Inflammatory macrophage treated with lipopolysaccharide for 4 hours (primary cell): ENCODE data around the gene ARSB.
"Not testable (repeated sequence)": the region's sequence is repeated elsewhere in the genome, so short reads cannot be mapped to it uniquely, and the experiment has no call there.

Source experiments
- DNase-seq: peaks from one replicate; pipeline ENCODE4 v3.0.0-alpha.2; 2020

ARSB gene

DNA sequence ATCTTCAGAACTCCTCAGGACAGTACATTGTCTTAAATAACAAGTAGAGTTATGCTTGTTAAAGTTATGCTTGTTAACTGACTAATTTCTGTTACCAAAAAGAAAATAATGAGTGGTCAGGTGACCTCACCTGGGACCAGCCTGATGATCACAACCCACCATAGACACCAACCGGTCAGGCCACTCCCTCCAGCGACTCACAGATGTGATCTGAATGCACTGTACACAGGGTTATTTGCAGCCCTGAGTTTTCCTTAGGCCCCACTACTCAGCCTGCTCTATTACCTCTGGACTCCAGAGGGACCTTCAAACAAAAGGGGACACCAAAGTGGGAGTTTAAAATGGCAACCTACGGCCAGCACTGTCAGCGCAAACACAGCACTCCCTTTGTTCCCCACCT is 55.3 kb downstream of the ARSB start:
- DNase-seq, result no peak

DNA sequence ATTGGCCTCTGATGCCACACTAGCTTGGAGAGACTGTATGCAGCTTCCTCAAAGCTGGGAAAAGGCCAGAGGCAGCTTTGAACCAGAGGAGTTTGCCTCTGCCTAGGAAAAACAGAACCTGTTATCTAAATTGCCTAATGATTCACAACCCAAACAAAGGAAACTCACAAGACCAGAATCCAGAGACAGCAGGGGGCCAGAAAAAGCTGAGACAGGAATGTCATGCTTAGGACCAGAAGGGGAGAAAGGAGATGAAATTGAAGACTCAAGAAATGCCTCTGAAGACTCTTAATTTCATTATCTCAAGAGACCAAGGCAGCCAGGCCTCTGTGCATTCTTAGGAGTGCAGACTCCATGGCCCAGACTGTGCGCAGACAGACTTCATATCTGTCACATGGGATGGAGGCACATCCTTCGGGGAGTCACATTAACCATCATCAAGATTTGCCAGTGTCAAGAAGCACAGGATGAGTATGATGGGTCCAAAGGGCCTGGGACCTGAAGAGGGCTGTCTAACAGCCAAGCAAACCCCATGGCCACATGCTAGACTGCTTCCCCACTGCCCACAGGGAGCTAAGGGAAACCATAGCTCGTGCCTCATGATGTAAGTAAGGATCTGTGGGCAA is 57.3 kb downstream of the ARSB start:
- no peak for DNase-seq

DNA sequence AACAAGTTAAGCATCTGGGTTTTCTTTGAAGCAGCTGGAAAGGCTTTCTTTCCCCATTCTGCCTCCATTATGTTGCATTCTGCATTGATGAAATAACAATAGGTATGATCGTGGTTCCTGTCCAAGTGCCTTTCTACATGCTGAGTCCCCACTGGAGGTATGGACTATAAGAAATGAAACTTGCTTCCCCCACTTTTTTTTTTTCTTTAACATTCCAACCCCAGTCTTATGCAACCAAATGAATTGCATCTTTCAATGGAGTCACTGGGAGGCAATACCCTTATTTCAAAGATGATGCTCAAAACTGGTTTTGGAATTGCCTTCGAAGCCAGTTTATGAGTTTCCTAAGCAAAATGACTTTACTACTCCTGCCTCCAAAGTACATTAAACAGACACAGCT is 58.9 kb downstream of the ARSB start:
- DNase-seq, result no peak

DNA sequence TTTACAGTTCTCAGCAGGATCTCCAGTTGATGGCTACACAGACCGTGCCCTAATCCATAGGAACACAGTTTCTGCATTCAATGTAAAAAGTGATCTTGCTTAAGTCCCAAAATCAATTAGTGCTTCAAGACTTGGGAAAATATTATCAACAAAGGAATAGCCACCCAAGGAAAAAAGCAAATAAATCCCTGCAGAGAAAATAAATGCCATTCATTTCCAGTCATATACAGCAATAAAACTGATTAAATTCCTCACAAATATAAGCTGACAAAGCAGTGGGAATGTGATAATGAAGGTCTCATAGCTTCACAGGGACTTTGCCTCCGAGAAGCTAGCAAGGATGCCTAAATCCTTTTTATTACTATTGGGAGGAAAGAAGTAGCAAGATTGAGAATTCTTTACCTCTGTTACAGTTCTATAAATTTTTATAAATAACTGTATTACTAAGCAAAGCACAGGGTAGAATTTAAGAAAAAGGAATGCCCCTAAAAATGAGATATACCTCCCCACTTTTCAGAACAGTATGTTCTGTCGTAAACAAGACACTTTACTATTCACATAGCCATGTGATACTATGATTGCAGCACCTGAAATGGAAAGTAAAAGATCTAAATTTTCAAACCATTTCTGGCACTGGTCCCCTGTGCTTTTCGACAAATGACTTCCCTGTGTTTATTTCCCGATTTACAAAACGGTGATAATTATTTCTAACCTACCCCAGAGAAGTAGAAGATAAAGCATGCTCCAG is 59.8 kb downstream of the ARSB start:
- DNase-seq, result no peak

DNA sequence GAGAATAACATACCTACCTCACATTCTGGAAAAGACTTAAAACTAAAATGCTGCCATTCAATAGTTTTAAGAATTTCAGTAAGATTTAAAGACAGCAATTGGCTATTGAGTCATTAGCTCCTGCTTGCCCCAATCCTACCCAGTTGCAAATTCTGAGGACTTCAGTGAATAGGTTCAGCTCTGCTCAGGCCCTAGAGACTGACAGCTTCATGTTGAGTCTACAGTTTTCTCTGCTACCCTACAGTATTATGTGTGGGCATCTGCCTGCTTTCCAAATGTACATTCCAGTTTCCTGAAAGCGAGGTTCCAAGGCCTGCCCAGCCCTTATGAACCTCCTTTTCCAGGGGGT is 61.5 kb downstream of the ARSB start:
- no peak for DNase-seq

DNA sequence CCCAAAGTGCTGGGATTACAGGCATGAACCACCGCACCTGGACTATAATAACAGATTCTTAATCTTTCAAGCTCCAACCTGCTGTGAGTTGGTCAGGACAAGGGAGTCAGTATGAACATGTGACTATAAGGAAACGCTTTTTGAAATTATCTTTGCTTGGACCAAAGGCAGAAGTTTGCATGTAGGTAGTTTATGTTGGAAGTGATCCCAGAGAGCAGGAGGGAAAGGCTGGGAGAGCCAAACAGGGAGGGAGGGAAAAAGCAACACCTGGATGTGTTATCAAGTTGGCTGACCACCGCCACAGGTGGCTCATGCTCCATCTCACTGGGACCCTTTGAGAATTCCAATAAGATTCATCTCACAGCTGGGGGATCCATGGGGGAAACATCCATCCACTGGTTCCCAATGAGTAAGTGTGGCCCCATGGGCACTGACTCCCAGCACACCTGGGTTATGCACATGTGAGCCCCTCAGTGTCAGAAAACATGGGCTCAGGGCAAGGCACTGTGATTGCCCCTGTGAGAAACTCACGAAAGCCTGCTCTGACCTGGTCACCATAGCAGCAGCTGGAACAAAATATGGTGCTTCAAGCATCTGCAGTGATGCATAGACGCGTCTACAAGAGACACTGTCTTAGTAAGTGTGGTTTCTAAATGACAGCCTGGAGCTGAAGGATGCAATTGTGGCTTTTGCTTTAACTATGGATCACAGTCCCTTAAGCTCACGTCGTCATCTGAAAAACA is 62.1 kb downstream of the ARSB start:
- DNase-seq, result no peak

DNA sequence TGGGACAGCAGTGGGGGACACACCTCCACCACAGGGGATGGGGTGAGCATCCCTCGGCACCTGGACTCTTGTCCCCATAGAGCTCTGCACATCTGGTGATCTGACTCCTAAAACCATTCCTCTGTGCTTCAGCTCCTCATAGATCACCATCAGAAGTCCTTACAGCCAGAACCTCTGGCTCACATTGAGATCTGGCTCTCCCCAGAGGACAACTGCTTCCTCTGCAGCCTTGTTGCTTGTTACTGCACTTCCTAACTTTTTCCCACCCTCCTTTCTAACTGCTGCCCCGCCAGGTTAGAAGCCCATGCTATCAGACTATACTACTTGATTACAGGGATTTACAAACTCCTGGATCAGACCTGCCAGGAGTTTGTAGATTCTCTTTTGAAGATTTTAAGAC is 64.5 kb downstream of the ARSB start:
- no peak for DNase-seq

DNA sequence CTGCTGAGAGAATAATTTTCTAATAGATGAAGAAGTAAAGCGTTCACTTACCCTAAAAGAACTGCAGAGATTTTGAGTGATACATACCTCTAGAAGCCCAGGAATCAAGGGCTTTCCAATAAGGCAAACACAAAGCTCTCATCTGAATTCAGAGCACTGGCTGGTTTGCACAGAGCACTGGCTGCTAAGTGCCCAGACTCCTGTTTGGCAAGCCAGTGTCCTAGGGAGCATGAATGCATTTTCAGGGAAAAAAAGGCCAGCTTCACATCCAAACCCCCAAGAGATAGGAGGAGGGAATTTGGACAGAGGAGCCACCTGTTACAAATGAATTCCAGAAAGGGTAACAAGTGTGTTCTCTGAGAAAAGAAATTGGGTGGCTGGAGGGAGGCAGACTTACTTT is 65.3 kb downstream of the ARSB start:
- DNase-seq, result no peak

DNA sequence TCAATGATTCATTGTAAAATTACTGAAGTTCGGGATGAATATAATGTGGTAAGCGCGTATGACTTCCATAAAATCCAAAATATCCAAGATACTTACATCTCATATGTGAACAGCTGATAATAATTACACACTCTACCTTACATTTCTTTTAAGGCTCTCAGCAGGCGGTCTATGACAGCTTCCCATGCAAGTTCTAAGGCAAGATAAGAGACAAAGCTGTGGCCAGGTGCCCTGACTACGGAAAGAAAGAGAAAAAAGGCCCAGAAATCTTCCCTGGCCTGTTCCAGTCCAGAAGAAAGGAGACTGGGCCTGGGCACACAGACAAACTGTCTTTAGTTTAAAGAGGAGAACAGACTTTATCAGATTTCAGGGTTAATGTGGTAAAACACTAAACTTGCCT is 69.1 kb downstream of the ARSB start:
- DNase-seq, result no peak

DNA sequence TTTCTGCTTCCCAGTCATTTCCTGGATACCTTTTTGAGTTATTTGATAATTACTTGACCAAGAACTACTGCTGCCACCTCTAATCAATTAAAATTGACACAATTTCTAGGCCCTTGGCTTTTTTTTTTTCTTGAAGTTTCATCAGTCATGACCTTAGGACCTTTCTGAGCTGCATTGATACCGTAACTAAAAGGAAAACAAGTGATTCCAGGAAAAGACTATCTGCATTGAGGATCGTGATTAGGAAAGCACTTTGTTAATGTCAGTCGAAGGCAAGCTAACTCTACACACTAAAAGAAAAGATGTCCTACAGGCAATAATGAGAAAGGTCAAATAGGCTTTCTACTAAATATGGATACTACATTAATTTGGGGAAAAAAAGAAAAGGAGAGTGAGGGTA is 69.9 kb downstream of the ARSB start:
- no peak for DNase-seq

DNA sequence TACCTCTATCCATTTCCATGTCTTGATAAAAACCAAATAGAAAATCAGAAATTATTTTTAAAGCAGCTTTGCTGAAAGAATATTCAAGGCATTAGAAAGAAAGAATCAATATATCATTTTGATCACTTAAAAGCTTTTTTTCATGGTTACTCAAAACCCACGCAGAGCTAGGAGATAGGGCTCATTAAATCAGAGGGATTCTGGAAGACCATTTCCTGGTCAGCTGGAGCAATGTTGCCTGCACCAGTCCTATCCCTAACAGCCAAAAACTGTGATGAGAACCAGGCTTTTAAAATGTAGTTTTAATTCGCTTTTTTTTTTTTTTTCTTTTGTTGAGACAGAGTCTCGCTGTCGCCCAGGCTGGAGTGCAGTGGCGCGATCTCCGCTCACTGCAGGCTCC is 72.3 kb downstream of the ARSB start:
- no peak for DNase-seq

DNA sequence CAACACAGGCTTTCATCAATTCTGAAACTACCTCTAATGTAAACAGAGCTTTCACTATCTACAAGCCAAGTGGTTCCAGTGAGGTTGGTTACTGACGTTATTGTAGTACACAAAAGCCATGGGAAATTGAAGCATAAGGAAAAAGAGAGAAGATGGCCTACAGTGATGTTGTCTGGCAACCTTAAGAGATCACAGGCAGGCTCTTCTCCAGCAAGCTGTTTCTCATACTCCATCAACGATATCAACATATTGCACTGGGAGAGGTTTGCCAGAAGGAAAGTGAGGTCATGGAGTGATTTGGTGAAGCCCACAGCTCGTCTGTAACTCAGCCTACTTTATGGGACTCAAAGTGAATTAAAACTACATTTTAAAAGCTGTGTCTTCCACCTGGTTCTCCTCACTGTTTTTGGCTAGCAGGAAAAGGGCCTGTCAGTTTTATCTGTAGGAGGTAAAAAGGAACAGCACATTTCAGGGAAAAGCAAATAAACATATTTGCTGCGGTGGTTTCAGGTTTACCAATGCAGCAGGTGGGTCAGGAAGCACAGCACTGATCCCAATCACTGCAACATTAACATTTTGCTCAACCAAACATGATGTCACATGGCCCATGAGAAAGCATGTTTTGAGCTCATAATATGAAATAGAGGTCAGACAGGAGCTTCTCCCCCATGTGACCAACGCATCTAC is 72.9 kb downstream of the ARSB start:
- DNase-seq, result no peak

DNA sequence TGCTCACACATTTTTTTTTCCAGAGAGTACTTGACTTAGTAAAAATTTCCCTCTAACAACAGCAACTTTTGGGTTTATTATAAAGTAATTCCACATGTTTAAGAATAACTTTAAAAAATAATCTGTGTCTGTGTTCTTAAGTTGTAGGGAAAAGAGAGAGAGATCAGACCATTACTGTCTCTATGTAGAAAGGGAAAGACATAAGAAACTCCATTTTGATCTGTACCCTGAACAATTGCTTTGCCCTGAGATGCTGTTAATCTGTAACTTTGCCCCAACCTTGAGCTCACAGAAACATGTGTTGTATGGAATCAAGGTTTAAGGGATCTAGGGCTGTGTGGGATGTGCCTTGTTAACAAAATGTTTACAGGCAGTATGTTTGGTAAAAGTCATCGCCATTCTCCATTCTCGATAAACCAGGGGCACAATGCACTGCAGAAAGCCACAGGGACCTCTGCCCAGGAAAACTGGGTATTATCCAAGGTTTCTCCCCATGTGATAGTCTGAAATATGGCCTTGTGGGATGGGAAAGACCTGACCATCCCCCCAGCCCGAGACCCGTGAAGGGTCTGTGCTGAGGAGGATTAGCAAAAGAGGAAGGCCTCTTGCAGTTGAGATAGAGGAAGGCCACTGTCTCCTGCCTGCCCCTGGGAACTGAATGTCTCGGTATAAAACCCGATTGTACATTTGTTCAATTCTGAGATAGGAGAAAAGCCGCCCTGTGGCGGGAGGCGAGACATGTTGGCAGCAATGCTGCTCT is 75.7 kb downstream of the ARSB start:
- DNase-seq, result not testable (repeated sequence)

DNA sequence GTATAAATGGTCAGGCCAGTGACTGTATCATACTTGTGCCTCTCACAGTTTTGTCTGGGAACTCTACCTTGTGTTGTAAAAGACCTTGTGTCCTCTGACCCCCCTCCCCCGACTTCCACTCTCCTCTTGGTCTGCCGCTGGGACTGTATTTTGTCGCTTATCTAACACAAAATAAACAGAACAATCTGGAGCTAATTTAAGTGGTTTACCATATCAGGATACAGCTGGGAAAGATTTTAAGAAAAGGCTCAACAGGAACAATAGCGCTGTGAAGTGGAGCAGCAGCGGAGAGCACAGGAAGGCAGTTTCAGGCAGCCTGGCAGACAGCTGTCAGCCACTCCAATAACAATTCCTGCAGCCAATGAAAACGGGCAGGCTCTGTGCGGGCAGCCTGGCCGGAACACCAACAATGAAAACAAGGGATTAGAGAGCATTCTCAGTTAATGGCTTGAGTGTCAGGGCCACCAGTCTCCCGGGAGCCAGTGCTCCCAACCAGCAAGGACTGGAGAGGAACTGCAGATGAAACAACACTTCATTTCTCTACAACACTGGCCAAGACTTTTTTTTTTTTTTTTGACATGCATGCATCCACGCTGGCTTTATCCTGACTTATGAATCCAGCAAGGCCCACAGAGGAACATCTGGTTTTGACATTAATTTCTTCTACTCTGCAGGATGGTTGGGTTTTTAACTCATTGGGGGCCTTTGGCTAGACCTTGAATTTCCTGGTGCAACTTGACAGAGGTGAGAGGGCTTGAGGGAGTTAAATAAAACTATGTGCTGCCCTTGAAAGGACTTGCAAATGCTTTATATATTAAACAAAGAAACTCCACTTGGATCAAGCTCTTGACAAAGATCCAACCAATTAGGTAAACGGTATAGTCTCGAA is 76.7 kb downstream of the ARSB start:
- no peak for DNase-seq

DNA sequence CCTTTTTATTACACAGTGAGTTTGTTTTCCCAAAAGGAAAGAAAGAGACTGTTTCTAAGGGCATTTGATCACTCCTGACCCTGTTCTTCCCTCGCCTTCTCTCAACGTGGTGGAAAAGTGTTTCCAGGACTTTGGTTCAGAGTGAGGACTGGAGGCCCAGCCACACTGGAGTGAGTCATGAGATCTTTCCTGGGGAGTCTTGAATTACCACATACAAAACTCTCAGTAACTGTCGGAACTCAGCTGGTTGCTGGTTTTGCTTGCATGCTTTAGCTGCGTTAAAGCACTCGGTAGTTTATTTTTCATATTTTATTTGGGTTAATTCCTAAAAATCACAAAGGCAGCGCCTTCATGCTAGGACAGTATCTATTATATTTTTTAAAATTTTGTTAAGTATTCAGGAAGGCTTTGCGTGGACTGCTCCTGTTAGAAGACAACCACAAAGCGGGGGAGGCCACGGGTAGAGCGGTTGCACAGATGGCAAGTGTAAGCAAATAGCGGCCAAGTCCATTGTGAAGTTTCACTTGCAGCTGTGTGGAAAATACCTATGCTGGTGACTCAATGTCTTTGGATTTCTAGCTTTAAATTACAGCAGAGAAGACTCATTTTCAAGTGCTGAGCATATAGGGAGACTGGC is 77.7 kb downstream of the ARSB start:
- peak; percentile 81 for DNase-seq

DNA sequence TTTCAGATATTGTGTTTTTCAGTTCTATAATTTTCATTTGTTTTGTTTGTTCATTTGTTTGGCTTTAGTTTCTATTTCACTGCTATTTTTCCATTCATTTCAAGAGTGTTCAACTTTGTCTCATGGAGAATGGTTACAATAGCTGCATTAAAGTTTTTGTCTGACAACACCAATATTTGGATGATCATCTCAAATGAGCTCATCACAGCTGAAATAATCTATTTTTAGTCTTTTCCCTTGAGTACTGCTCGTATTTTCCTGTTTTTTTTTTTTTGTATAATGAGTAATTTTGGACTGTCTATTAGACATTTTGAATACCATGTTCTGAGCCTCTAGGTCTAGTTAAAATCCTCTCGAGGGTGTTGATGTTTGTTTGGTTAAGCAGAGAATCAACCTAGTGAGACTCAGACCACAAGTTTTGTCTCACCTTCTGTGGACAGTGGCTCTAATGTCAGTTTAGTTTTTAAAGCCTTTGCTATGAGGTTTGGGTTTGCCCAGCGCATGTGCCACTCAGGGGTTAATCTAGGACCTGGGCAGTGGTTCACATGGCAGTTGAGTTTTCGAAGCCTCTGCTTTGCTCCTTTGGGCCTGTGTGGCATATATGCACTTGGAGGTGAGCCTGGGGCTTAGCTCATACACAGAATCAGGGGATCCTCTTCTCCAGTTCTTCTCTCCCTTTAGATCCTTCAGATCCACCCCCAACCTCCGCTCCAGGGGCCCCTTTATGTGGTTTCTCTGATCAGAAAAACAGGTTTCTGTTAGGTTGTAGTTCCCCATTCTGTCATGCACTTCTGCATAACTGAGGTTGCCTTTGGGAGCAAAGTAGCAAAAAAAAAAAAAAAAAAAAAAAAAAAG is 79.8 kb downstream of the ARSB start:
- DNase-seq, result peak; percentile 58

DNA sequence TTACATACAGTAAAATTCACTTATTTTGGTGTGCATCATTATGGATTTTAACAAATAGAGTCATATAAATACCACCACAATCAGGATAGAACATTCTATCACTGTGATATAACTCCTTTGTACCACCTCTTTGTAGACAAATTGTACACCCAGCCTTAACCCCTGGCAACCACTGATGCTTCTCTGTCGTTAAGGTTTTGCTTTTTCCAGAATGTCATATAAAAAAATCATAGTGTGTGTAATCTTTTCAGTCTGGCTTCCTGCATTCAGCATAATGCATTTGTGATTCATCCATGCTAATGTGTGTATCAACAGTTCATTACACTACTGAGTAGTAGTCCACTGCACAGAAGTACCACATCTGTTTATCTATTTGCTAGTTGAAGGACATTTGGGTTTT is 81.2 kb downstream of the ARSB start:
- no peak for DNase-seq

DNA sequence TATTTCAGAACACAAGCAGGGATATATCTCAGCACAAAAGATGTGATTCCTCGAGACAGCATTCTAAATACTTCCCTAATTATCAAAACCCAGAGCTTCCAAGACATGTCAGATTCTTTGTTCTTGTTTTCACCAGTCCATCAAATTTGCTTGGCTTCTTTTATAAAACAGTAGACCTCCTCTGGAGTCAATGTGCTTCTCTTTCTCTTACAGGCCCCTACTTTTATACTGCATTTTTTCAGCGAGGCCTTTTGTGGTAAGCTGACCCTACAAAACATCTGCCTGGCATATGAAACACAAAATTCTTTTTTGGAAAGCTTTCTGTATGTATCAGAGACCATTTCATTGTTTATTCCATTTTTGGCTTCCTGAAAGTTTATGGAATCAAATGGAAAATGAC is 81.8 kb downstream of the ARSB start:
- DNase-seq, result no peak

DNA sequence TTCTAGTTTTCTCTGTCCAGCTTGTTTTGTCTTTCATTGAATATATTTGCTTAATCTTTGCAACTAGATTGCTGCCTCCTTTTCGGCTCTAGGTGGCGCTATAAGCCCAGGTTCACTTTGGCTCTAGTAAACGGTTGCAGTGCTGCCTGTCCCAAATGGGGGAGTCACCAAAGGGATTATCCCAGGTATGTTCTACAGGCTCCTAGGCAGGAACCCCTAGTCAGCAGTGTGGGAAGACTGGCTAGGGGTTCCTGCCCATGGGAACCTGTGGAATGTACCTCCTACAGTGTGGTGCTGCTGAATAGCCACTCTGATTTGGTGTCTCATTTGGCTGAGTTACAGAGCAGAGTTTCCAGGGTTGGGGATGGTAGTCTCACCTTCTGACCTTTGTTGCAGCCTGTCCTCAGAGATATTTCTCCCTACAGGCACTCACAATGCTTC is 85.2 kb downstream of the ARSB start:
- DNase-seq, result peak; percentile 45

DNA sequence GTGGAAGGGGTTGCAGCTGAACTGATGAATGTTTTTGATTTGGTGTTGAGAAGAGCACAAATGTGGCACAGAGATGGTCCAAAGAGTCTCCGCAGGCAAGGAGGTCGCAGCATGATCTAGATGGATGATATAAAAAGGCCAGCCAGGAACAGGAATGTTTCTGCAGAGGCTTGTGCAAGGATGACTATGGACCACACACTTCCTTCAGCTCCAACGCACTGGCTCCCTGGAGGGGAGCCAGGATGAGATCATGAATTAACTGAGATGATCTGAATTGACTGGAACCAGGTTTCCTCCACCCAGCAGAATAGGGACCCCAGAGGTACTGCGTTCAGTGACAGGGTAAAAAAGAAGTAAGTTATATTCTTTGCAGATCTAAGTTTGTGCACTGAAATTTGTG is 89.0 kb downstream of the ARSB start:
- peak; percentile 48 for DNase-seq
